H1 (cell line): ENCODE measurements around the gene PCBD1. TPM values are rescaled to one million over a fixed set of nuclear protein-coding genes. Genes with fewer than 3 reads are reported as not detected.

ENCODE experiments used
- CTCF ChIA-PET: fragments of 300-600 bp; sonication (Branson Sonifier 250); formaldehyde crosslinking; loops from one replicate; lab custom pipeline; 2021; ENCODE audit not compliant: partially characterized antibody; lab: Charles Lee
- POLR2A ChIA-PET: fragments of 300-600 bp; sonication (Branson Sonifier 250); formaldehyde crosslinking; loops from one replicate; lab custom pipeline; 2021; ENCODE audit warnings: inconsistent platforms; ENCODE audit not compliant: partially characterized antibody; lab: Charles Lee
- DNase-seq, 2 experiments: peaks; one replicate each; pipeline versions ENCODE4 v3.0.0 to v3.0.0-alpha.2; 2010 to 2022; ENCODE audit warnings: low spot score in 2 of 2, low read depth in 1 of 2, mixed read lengths in 1 of 2
- FAIRE-seq: peaks from 2 replicates; lab custom pipeline; 2011; peaks lifted over from hg19 to GRCh38; lab: Jason Lieb, UNC
- H2AFZ ChIP-seq: 2 replicates; pipeline ENCODE4 v1.8.1; 2012; ENCODE audit warnings: low read length, inconsistent platforms
- H2AK5ac ChIP-seq: 2 replicates; pipeline ENCODE4 v1.6.1; 2013; ENCODE audit warnings: low read depth, low read length
- H2BK120ac ChIP-seq: replicated peaks from 2 replicates; pipeline ENCODE3; 2013; ENCODE audit warnings: low read depth, low read length, inconsistent platforms
- H2BK12ac ChIP-seq: 2 replicates; pipeline ENCODE4 v1.6.1; 2013; ENCODE audit warnings: low read depth, low read length
- H2BK15ac ChIP-seq: 2 replicates; pipeline ENCODE4 v1.6.1; 2013; ENCODE audit warnings: low read length
- H2BK20ac ChIP-seq: 2 replicates; pipeline ENCODE4 v1.6.1; 2013; ENCODE audit warnings: low read length
- H2BK5ac ChIP-seq: 2 replicates; pipeline ENCODE4 v1.6.1; 2013; ENCODE audit warnings: low read depth, low read length
- H3K14ac ChIP-seq: 2 replicates; pipeline ENCODE4 v1.6.1; 2013; ENCODE audit warnings: inconsistent platforms; ENCODE audit not compliant: insufficient read length
- H3K18ac ChIP-seq: 2 replicates; pipeline ENCODE4 v1.6.1; 2013; ENCODE audit warnings: low read length; ENCODE audit errors: extremely low read depth
- H3K23ac ChIP-seq: 2 replicates; pipeline ENCODE4 v1.6.1; 2013; ENCODE audit warnings: inconsistent platforms; ENCODE audit not compliant: insufficient read length
- H3K23me2 ChIP-seq: 2 replicates; pipeline ENCODE4 v1.6.1; 2013; ENCODE audit warnings: low read depth, low read length
- H3K27ac ChIP-seq: 2 replicates; pipeline ENCODE4 v1.6.1; 2011; ENCODE audit warnings: low read depth, low read length, inconsistent platforms
- H3K27me3 ChIP-seq, 4 experiments: replicated peaks in 1 of 4; 1 replicate in 1 of 4; 2 replicates in 3 of 4; pipeline versions ENCODE4 v1.6.1 to v1.8.1; 2011 to 2013; ENCODE audit warnings: low read length in 3 of 4, mild to moderate bottlenecking in 3 of 4, inconsistent platforms in 2 of 4, mixed read lengths in 2 of 4, moderate library complexity in 1 of 4; ENCODE audit not compliant: control insufficient read depth in 3 of 4, insufficient read depth in 3 of 4; ENCODE audit errors: extremely low read depth in 1 of 4
- H3K36me3 ChIP-seq, 4 experiments: 2 replicates each; pipeline versions ENCODE4 v1.6.1 to v1.8.1; 2011 to 2013; ENCODE audit warnings: mild to moderate bottlenecking in 4 of 4, low read length in 3 of 4, moderate library complexity in 2 of 4, control low read depth in 1 of 4, inconsistent platforms in 1 of 4; ENCODE audit not compliant: insufficient read depth in 4 of 4, control insufficient read depth in 2 of 4
- H3K4ac ChIP-seq: replicated peaks from 2 replicates; pipeline ENCODE3; 2013; ENCODE audit warnings: low read length, low read depth, mixed read lengths, inconsistent platforms; ENCODE audit not compliant: insufficient read length
- H3K4me1 ChIP-seq, 4 experiments: replicated peaks in 1 of 4; 1 replicate in 1 of 4; 2 replicates in 3 of 4; pipeline versions ENCODE4 v1.6.1 to v1.8.1; 2011 to 2013; ENCODE audit warnings: low read length in 3 of 4, inconsistent platforms in 2 of 4, mixed read lengths in 1 of 4; ENCODE audit not compliant: insufficient read depth in 4 of 4, control insufficient read depth in 3 of 4
- H3K4me2 ChIP-seq, 2 experiments: 2 replicates each; pipeline versions ENCODE4 v1.6.1 to v1.8.1; 2011 to 2013; ENCODE audit warnings: low read depth in 2 of 2, low read length in 2 of 2, control low read depth in 1 of 2, inconsistent platforms in 1 of 2, mild to moderate bottlenecking in 1 of 2; ENCODE audit not compliant: insufficient read depth in 1 of 2
- H3K4me3 ChIP-seq, 4 experiments: fragments of 200-600, 300-600 bp in 1 of 4; sonication (generic), shearing (Covaris generic), sonication (Bioruptor Twin) in 1 of 4; 2 replicates each; pipeline versions ENCODE4 v1.5.1 to v1.8.1; 2011 to 2016; ENCODE audit warnings: low read length in 4 of 4, low read depth in 3 of 4, control low read depth in 2 of 4, inconsistent platforms in 2 of 4, mild to moderate bottlenecking in 2 of 4, mixed read lengths in 1 of 4, moderate library complexity in 1 of 4; ENCODE audit not compliant: insufficient read depth in 2 of 4; ENCODE audit errors: extremely low read depth in 1 of 4
- H3K56ac ChIP-seq: replicated peaks from 2 replicates; pipeline ENCODE3; 2013; ENCODE audit warnings: low read depth, mild to moderate bottlenecking, mixed read lengths, low read length, inconsistent platforms; ENCODE audit not compliant: insufficient read length
- H3K79me1 ChIP-seq: 2 replicates; pipeline ENCODE4 v1.6.1; 2013; ENCODE audit warnings: low read depth, low read length, control low read depth
- H3K79me2 ChIP-seq, 2 experiments: 2 replicates each; pipeline versions ENCODE4 v1.6.1 to v1.8.1; 2012 to 2013; ENCODE audit warnings: low read length in 2 of 2, mild to moderate bottlenecking in 2 of 2, inconsistent platforms in 1 of 2; ENCODE audit not compliant: insufficient read depth in 2 of 2, control insufficient read depth in 1 of 2
- H3K9ac ChIP-seq, 4 experiments: replicated peaks in 1 of 4; 1 replicate in 1 of 4; 2 replicates in 3 of 4; pipeline versions ENCODE4 v1.6.1 to v1.8.1; 2011 to 2013; ENCODE audit warnings: low read depth in 3 of 4, low read length in 3 of 4, control low read depth in 2 of 4, mild to moderate bottlenecking in 2 of 4, moderate library complexity in 2 of 4, inconsistent platforms in 1 of 4; ENCODE audit errors: extremely low read depth in 1 of 4
- H3K9me3 ChIP-seq, 2 experiments: 2 replicates each; pipeline versions ENCODE4 v1.6.1 to v1.8.1; 2012 to 2013; ENCODE audit warnings: mild to moderate bottlenecking in 2 of 2, moderate library complexity in 2 of 2, control low read depth in 1 of 2, inconsistent platforms in 1 of 2, low read depth in 1 of 2, low read length in 1 of 2, mixed read lengths in 1 of 2; ENCODE audit not compliant: insufficient read depth in 2 of 2
- H4K20me1 ChIP-seq, 2 experiments: replicated peaks in 1 of 2; 2 replicates each; pipeline versions ENCODE3 to v1.8.1; 2011 to 2013; ENCODE audit warnings: inconsistent platforms in 2 of 2, low read length in 2 of 2, mild to moderate bottlenecking in 1 of 2; ENCODE audit not compliant: insufficient read depth in 2 of 2, control insufficient read depth in 1 of 2
- H4K5ac ChIP-seq: 2 replicates; pipeline ENCODE4 v1.6.1; 2013; ENCODE audit warnings: low read length, low read depth, mixed read lengths, inconsistent platforms; ENCODE audit not compliant: insufficient read length
- H4K8ac ChIP-seq: 2 replicates; pipeline ENCODE4 v1.8.0; 2013; ENCODE audit warnings: mild to moderate bottlenecking, moderate library complexity, low read length, inconsistent platforms; ENCODE audit not compliant: insufficient read depth; ENCODE audit errors: extremely low read depth
- H4K91ac ChIP-seq: replicated peaks from 2 replicates; pipeline ENCODE3; 2013; ENCODE audit warnings: low read length, mixed read lengths, inconsistent platforms; ENCODE audit not compliant: insufficient read length
- ASH2L ChIP-seq: fragments of 200-600, 300-600 bp; sonication (generic); IDR thresholded peaks from one replicate; pipeline ENCODE4 v1.7.1; 2017; ENCODE audit warnings: low read length
- ATF3 ChIP-seq: IDR thresholded peaks from 2 replicates; pipeline ENCODE4 v1.6.1; 2011; ENCODE audit warnings: low read depth, mild to moderate bottlenecking, low read length; ENCODE audit not compliant: insufficient read depth
- BCL11A ChIP-seq, 2 experiments: IDR thresholded peaks; one replicate each; pipeline ENCODE4 v1.6.1; 2011; ENCODE audit warnings: low read depth in 2 of 2, low read length in 2 of 2, mild to moderate bottlenecking in 2 of 2
- CEBPB ChIP-seq: IDR thresholded peaks from 2 replicates; pipeline ENCODE4 v1.6.1; 2012; ENCODE audit warnings: low read depth, low read length
- CHD2 ChIP-seq: IDR thresholded peaks from 2 replicates; pipeline ENCODE4 v1.6.1; 2012; ENCODE audit warnings: low read length, improper control_type of control experiment
- EP300 ChIP-seq, 2 experiments: IDR thresholded peaks; 1 replicate in 1 of 2; 2 replicates in 1 of 2; pipeline ENCODE4 v1.6.1; 2011 to 2012; ENCODE audit warnings: low read depth in 2 of 2, low read length in 2 of 2, mild to moderate bottlenecking in 2 of 2, borderline replicate concordance in 1 of 2, inconsistent platforms in 1 of 2, moderate library complexity in 1 of 2
- JUN ChIP-seq: IDR thresholded peaks from 2 replicates; pipeline ENCODE4 v1.6.1; 2011; ENCODE audit warnings: low read depth, mild to moderate bottlenecking, improper control_type of control experiment, low read length
- NRF1 ChIP-seq: IDR thresholded peaks from 2 replicates; pipeline ENCODE4 v1.6.1; 2011; ENCODE audit warnings: mild to moderate bottlenecking, low read depth, low read length, improper control_type of control experiment
- RFX5 ChIP-seq: IDR thresholded peaks from 2 replicates; pipeline ENCODE4 v1.6.1; 2011; ENCODE audit warnings: low read depth, low read length, improper control_type of control experiment, borderline replicate concordance
- RNF2 ChIP-seq: fragments of 200-900, 300-1000 bp; sonication (generic); IDR thresholded peaks from 2 replicates; pipeline ENCODE4 v1.7.1; 2016; ENCODE audit warnings: borderline replicate concordance, low read depth, mild to moderate bottlenecking, antibody characterized with exemption, low read length; ENCODE audit not compliant: poor library complexity, severe bottlenecking; ENCODE audit errors: missing control alignments
- RXRA ChIP-seq: IDR thresholded peaks from 2 replicates; pipeline ENCODE4 v1.6.1; 2011; ENCODE audit warnings: low read depth, mild to moderate bottlenecking, low read length, moderate library complexity; ENCODE audit not compliant: insufficient read depth
- TAF7 ChIP-seq: optimal IDR thresholded peaks from 2 replicates; pipeline ENCODE3; 2011; ENCODE audit warnings: low read depth, mild to moderate bottlenecking, inconsistent platforms, low read length, moderate library complexity, borderline replicate concordance
- WGBS, 2 experiments: shearing (Covaris generic) in 1 of 2; methylation state at CpG; one replicate each; pipeline versions ENCODE4 v1.1.6 to v1.1.7; 2013 to 2015; ENCODE audit warnings: low lambda C conversion rate in 2 of 2, mixed read lengths in 2 of 2, inconsistent platforms in 1 of 2, low coverage in 1 of 2, missing lambda C conversion rate in 1 of 2; ENCODE audit not compliant: insufficient replicate concordance in 2 of 2, insufficient coverage in 1 of 2, insufficient read length in 1 of 2; ENCODE audit errors: extremely low coverage in 1 of 2, missing lambda C conversion rate in 1 of 2; 5-methylcytosine and 5-hydroxymethylcytosine counted together
- polyA plus RNA-seq, 7 experiments: library from polyadenylated mRNA; depleted of rRNA in 3 of 7; stranded (reverse) in 5 of 7; unstranded in 2 of 7; fragments of >200 nt in 5 of 7; fragments of 200-250 nt in 2 of 7; gene quantifications; 1 replicate in 5 of 7; 2 replicates in 1 of 7; 4 replicates in 1 of 7; pipeline versions ENCODE4 v1.2.1 to v1.2.3, GENCODE V29; 2011 to 2013; ENCODE audit warnings: missing spikeins in 2 of 7, mixed read lengths in 2 of 7
- total RNA-seq: library from RNA; stranded (reverse); fragmentation: NEBNext Ultra II Directional; extraction: Animal tissue kit (Norgen Biotek cat#: 25700); gene quantifications from 2 replicates; pipeline ENCODE4 v1.2.1, GENCODE V29; 2021

Gene PCBD1
- total and polyA plus RNA-seq, 2 of the 8 experiments (the other 6 are each of a cell fraction or from before 2014, with no cell fraction given), result 46.5 to 55.0 TPM

- Histone ChIP-seq H3K4me3 (no peak overlapping the region), H3K18ac (no peak overlapping the region), H2AK5ac (no peak overlapping the region), H4K91ac (no peak overlapping the region), H3K9me3 (no peaks in the 10 kb centered on the region), H3K4ac (no peak overlapping the region), H3K9ac (no peak overlapping the region), H2AFZ (no peak overlapping the region), H4K8ac (no peak overlapping the region), H3K79me2 (peaks cover 0 to 27% of the 10 kb centered on the region in 2 experiments; a peak in 2 of 4 replicates), H2BK15ac (no peak overlapping the region), H2BK5ac (no peak overlapping the region), H3K36me3 (peaks cover 0 to 21% (median 3%) of the 10 kb centered on the region in 4 experiments; a peak in 3 of 8 replicates), H3K23me2 (no peaks in the 10 kb centered on the region), H4K5ac (no peak overlapping the region), H2BK120ac (no peak overlapping the region), H2BK20ac (no peak overlapping the region), H3K56ac (no peak overlapping the region), H4K20me1 (peaks cover 0 to 6% of the 10 kb centered on the region in 2 experiments), H3K4me2 (no peak overlapping the region), H3K23ac (no peak overlapping the region), H3K27ac (no peak overlapping the region), H3K79me1 (no peaks in the 10 kb centered on the region; the same call in none of the 2 replicates), H3K27me3 (no peaks in the 10 kb centered on the region), H3K14ac (no peak overlapping the region), H2BK12ac (no peak overlapping the region), H3K4me1 (no peaks in the 10 kb centered on the region)
- ChIA-PET POLR2A (interaction anchor here (1.6 kb wide), 1 partner anchor 15 kb away, joined by 3 read pairs; no protein-coding TSS in a partner anchor), CTCF (interaction anchor here (1.2 kb wide), 1 partner anchor 33 kb away, joined by 3 read pairs; no protein-coding TSS in a partner anchor)
- WGBS, 2 experiments, result 92% methylated on average over 2 of the region's 2 CpGs; no CpG with 5 or more reads in 1 of the 2 experiments
- FAIRE-seq, result no peak
- no peak for DNase-seq
- TF ChIP-seq ATF3 (no peak), CEBPB (no peak), BCL11A (IDR thresholded peaks at IDR 0.05; ENCODE audit: low read depth in 2 of 2, low read length in 2 of 2) (no peak), NRF1 (no peak), RXRA (no peak), CHD2 (no peak), ASH2L (no peak), JUN (no peak), RFX5 (no peak), RNF2 (no peak), TAF7 (no peak), EP300 (IDR thresholded peaks at IDR 0.05; ENCODE audit: borderline replicate concordance in 1 of 2, low read depth in 2 of 2, low read length in 2 of 2) (no peak)
Measured at GRCh38 chr10:70843776-70844489, 44.4 kb downstream of the PCBD1 start.
